Fibroblast of lung (primary cell): Measurements from ENCODE around the gene RNU5B-1.

ENCODE experiments used
- CTCF ChIP-seq, 2 donors: IDR thresholded peaks in 1 of 2; conservative IDR thresholded peaks in 1 of 2; 1 replicate in 1 of 2; 2 replicates in 1 of 2; pipeline ENCODE4 v1.5.1; 2011 to 2012; ENCODE audit warnings: low read length in 2 of 2, control low read depth in 1 of 2, inconsistent platforms in 1 of 2, low read depth in 1 of 2, mild to moderate bottlenecking in 1 of 2
- EZH2 ChIP-seq: IDR thresholded peaks from 2 replicates; pipeline ENCODE4 v1.5.1; 2012; ENCODE audit warnings: low read length, control low read depth, mild to moderate bottlenecking; ENCODE audit errors: missing control alignments

DNA sequence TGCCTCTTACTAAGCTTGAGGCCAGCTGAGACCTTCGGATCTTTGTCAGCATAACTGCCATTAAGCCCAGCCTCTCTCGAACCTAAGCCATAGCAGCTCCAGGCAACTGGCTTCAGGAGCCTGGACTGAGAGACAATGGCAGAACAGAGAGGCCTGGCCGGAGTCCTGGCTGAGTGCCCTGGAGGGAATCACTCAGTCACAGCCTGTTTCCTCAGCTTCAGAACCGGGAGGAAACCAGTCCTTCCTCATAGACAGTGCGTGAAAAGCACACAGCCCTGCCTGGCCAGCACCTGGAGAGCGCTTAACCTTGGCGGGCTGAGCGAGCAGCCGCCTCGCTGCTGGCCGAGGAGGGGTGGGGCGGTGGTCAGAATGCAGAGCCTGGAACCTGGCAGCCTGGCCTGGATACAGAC, 21.6 kb downstream of the RNU5B-1 start:
- TF ChIP-seq CTCF (conservative IDR thresholded peaks at IDR 0.05 in 1 of 2, IDR thresholded peaks at IDR 0.05 in 1 of 2; ENCODE audit: low read depth in 1 of 2, low read length in 2 of 2) (no peak), EZH2 (no peak)
